ENCODE results near the gene CEACAM3.

The CEACAM3 gene

GRCh38 chr19:41793414-41793727, 3.0 kb upstream of the CEACAM3 start:
- no peak for DNase-seq

- peak; percentile 18 for DNase-seq
Measured at GRCh38 chr19:41795031-41795461, 1.3 kb upstream of the CEACAM3 start.

GRCh38 chr19:41796901-41797300, 514 bp downstream of the CEACAM3 start:
- DNase-seq: no peak

GRCh38 chr19:41799444-41800000, 3.1 kb downstream of the CEACAM3 start:
- DNase-seq: no peak

- DNase-seq: no peak
Measured at GRCh38 chr19:41801031-41801430, 4.6 kb downstream of the CEACAM3 start.

GRCh38 chr19:41801792-41802211, 5.4 kb downstream of the CEACAM3 start:
- no peak for DNase-seq

GRCh38 chr19:41802770-41803169, 6.4 kb downstream of the CEACAM3 start:
- no peak for DNase-seq

- DNase-seq: no peak
Measured at GRCh38 chr19:41804336-41804735, 7.9 kb downstream of the CEACAM3 start.

- no peak for DNase-seq
Measured at GRCh38 chr19:41807176-41807575, 10.8 kb downstream of the CEACAM3 start.

GRCh38 chr19:41808663-41809566, 12.5 kb downstream of the CEACAM3 start:
- no peak for DNase-seq

GRCh38 chr19:41810301-41810700, 13.9 kb downstream of the CEACAM3 start:
- DNase-seq: no peak

- DNase-seq: no peak
Measured at GRCh38 chr19:41811036-41811435, 14.6 kb downstream of the CEACAM3 start.

- no peak for DNase-seq
Measured at GRCh38 chr19:41811981-41812380, 15.6 kb downstream of the CEACAM3 start.

GRCh38 chr19:41813911-41814310, 17.5 kb downstream of the CEACAM3 start:
- no peak for DNase-seq

GRCh38 chr19:41815301-41815700, 18.9 kb downstream of the CEACAM3 start:
- no peak for DNase-seq

GRCh38 chr19:41816761-41817160, 20.4 kb downstream of the CEACAM3 start:
- no peak for DNase-seq

- DNase-seq: no peak
Measured at GRCh38 chr19:41821003-41821735, 24.8 kb downstream of the CEACAM3 start.

- DNase-seq: no peak
Measured at GRCh38 chr19:41837981-41838708, 41.8 kb downstream of the CEACAM3 start.

- DNase-seq: no peak
Measured at GRCh38 chr19:41839211-41839610, 42.8 kb downstream of the CEACAM3 start.

- no peak for DNase-seq
Measured at GRCh38 chr19:41843371-41843770, 47.0 kb downstream of the CEACAM3 start.

GRCh38 chr19:41844601-41845000, 48.2 kb downstream of the CEACAM3 start, which contains the start of gene LYPD4:
Gene LYPD4, minus strand, starts transcription at chr19:41844683. Its CDS starts 5,398 bp downstream, at chr19:41839285.
- no peak for DNase-seq

GRCh38 chr19:41845001-41845050, 48.4 kb downstream of the CEACAM3 start, which contains the start of gene DMRTC2:
Gene DMRTC2, plus strand, starts transcription at chr19:41845042. Its CDS starts 2,387 bp downstream, at chr19:41847429.
- DNase-seq: no peak

GRCh38 chr19:41845051-41845590, 48.7 kb downstream of the CEACAM3 start:
- DNase-seq: no peak
